OCI-LY3 (cell line): ENCODE data around the gene CRTAC1.

Source experiments
- CTCF ChIP-seq: fragments of 200-600, 300-600 bp; sonication (generic); IDR thresholded peaks from 2 replicates; pipeline ENCODE4 v1.5.1; 2014; ENCODE audit warnings: antibody characterized with exemption, low read length, low read depth
- EZH2phosphoT487 ChIP-seq: fragments of 200-600 bp; shearing (Covaris generic); IDR thresholded peaks from 2 replicates; pipeline ENCODE4 v1.6.1; 2018; ENCODE audit warnings: antibody characterized with exemption, mixed run types, low read depth

GRCh38 chr10:97874332-97874731 lies 156.1 kb downstream of the CRTAC1 start:
- TF ChIP-seq CTCF (no peak), EZH2phosphoT487 (no peak)
